ENCODE data around the gene DDX59. TPM values are rescaled to one million over a fixed set of nuclear protein-coding genes. Genes with fewer than 3 reads are reported as not detected.

Gene DDX59
- total RNA-seq = 10 to 100 TPM; 28.0 to 37.3 (median 28.3) TPM

DNA sequence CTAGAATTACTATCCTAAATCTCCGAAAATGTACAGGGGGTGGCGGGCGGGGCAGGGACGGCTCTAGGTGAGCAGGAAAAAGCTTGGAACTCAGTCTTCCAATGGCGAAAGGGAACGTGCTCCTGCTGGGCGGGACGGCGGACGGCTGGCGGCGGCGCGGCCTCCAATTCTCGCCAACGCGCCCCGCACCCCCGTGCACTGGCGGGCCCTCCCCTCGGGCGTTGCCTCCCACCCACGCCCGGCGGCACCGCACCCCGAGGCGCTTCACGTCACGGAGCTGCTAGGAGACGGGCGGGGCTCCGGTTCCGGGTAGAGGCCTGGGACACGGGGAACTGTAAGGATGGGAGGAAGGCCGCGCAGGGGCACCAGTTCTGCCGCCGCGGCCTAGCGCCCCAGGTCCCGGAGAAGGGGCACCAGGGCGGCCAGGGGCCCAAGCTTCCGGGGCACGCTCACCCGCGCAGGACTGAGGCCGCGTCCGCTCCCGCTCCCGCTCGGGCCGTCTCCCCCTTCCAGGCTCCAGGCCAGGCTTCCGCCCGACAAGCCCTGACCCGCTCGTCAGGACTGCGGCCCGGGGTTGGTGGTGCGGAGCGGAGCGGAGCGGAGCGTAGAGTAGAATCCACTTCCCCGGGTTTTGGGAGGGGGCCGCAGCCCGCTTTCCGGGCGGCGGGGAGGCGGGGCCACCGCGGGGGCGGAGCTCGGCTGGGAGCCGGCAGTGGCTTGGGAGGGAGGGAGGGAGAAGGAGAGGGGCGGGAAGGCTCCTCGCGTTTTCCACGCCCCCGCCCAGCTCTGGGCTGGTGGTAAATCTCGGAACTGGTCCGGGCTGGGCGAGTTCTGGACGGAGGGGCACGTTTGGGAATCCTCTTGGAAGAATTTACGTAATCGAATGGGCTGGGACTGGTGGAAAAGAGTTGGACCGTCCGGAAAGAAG lies at the start of gene DDX59:
DDX59 (minus strand) TSS at position 594 of the 928 bp plus-strand sequence. CDS start 3,167 bp downstream, outside the sequence.
- under 1% methylated on average over 55 of the region's 91 CpGs for WGBS
- DNase-seq (ENCODE audit: low spot score in 2 of 2) = peak; percentile 97
- H3K9me3 ChIP-seq = no peaks in the 10 kb centered on the region
- TF ChIP-seq CTCF (IDR thresholded peaks at IDR 0.05) (no peak), POLR2AphosphoS5 (IDR thresholded peaks at IDR 0.05) (peak in 2 of 3 donors; percentile 89 to 93), POLR2A (IDR thresholded peaks at IDR 0.05) (peak in 1 of 2 donors; percentile 87)
- peak within 1 kb of the TSS; percentile 100 for H3K27ac ChIP-seq
- no peaks in the 10 kb centered on the region for H3K27me3 ChIP-seq
- peak within 1 kb of the TSS; percentile 82 for H3K4me3 ChIP-seq
- H3K36me3 ChIP-seq = peaks cover 7% of the 10 kb centered on the region
- peaks cover 47% of the 10 kb centered on the region for H3K4me1 ChIP-seq

DNA sequence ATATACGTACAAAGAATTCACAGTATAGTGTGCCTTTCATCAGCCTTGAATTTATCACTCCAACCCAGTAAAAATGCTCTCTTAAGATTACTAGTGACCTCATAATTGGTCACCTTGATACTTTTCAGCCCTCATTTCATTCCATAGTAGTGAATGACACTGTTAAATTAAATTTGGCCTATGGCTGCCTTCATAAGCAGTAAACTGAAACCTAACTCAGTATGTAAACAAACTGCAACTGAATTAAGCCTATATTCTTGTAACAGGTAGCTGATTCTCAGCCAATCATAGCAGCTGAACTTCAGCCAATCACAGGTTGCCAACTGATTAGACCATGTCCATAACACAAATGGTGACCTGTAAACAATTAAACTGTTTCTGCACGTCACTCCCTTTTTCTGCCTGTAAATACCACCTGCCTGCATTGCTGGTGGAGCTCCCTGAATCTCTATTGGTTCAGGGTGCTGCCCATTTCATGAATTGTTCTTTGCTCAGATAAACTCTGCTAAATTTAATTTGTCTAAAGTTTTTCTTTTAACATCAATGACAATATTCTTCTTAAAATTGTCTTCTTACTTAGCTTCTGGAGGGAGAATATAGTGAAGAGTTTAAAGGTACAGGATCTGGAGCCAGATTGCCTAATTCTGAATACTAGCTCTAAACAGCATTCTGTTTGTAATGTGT lies 44.9 kb upstream of the DDX59 start:
- H3K4me1 ChIP-seq = no peaks in the 10 kb centered on the region
- H3K27ac ChIP-seq = no peak overlapping the region
- TF ChIP-seq EP300 (IDR thresholded peaks at IDR 0.05) = no peak
- no peak for TF ChIP-seq POLR2AphosphoS5 (IDR thresholded peaks at IDR 0.05)
- TF ChIP-seq POLR2A (IDR thresholded peaks at IDR 0.05) = no peak
- no peak for TF ChIP-seq CTCF (IDR thresholded peaks at IDR 0.05)
- H3K36me3 ChIP-seq = no peaks in the 10 kb centered on the region
- H3K27me3 ChIP-seq = no peaks in the 10 kb centered on the region
- H3K9me3 ChIP-seq = no peaks in the 10 kb centered on the region
- no peak overlapping the region for H3K4me3 ChIP-seq
- no peak for DNase-seq (ENCODE audit: low spot score in 2 of 2)
- WGBS = 83% methylated on average over 2 of the region's 2 CpGs

GRCh38 chr1:200710166-200710565 lies 40.5 kb upstream of the DDX59 start:
- Histone ChIP-seq H3K27me3 (no peaks in the 10 kb centered on the region), H3K36me3 (no peaks in the 10 kb centered on the region), H3K27ac (no peak overlapping the region), H3K4me3 (no peak overlapping the region), H3K4me1 (no peaks in the 10 kb centered on the region), H3K9me3 (no peaks in the 10 kb centered on the region)
- WGBS = 94% methylated on average over 2 of the region's 2 CpGs
- DNase-seq (ENCODE audit: low spot score in 2 of 2) = no peak
- TF ChIP-seq POLR2A (IDR thresholded peaks at IDR 0.05) = no peak
- no peak for TF ChIP-seq EP300 (IDR thresholded peaks at IDR 0.05)
- no peak for TF ChIP-seq POLR2AphosphoS5 (IDR thresholded peaks at IDR 0.05)
- no peak for TF ChIP-seq CTCF (IDR thresholded peaks at IDR 0.05)

DNA sequence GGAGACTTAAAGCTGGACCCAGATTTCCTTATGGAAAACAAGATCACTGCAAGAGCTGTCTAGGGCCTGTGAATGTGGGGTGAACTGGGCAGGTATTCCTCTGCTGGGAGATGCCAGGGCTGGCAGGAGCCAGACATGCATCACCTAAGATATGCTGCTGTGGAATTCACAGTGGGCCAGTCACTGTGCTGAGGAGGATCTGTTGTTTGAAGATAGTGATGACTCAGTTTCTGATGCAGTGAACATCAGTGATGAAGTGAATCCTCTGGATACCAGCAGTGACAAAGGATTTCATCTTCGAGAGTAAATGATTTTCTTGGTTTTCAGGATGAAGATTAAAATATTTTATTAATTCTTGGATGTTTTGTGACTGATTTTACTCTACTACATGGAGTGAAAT lies 39.1 kb upstream of the DDX59 start:
- Histone ChIP-seq H3K9me3 (no peaks in the 10 kb centered on the region), H3K27me3 (no peaks in the 10 kb centered on the region), H3K27ac (no peak overlapping the region), H3K36me3 (no peaks in the 10 kb centered on the region), H3K4me1 (no peaks in the 10 kb centered on the region), H3K4me3 (no peak overlapping the region)
- TF ChIP-seq POLR2AphosphoS5 (IDR thresholded peaks at IDR 0.05) (no peak), POLR2A (IDR thresholded peaks at IDR 0.05) (no peak), CTCF (IDR thresholded peaks at IDR 0.05) (no peak), EP300 (IDR thresholded peaks at IDR 0.05) (no peak)
- WGBS = 94% methylated on average over 1 of the region's 1 CpG
- DNase-seq (ENCODE audit: low spot score in 2 of 2) = no peak

DNA sequence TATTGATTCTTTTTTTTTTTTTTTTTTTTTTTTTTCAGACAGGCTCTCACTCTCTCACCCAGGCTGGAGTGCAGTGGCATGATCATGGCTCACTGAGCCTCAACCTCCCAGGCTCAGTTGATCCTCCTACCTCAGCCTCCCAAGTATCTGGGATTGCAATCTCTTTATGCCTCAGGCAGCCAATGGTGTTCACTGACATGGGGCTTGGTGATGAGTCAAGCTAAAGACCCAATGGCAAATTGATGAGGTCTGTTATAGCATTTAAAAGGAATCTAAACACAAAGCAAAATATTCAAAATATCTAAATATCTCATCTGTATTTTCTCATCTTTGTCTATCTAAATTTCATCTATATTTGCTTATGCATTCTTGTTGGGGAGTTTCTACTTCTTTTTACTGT lies 38.5 kb upstream of the DDX59 start:
- Histone ChIP-seq H3K9me3 (no peaks in the 10 kb centered on the region), H3K27ac (no peak overlapping the region), H3K36me3 (no peaks in the 10 kb centered on the region), H3K4me1 (no peaks in the 10 kb centered on the region), H3K27me3 (no peaks in the 10 kb centered on the region), H3K4me3 (no peak overlapping the region)
- DNase-seq (ENCODE audit: low spot score in 2 of 2) = no peak
- TF ChIP-seq POLR2A (IDR thresholded peaks at IDR 0.05) (no peak), CTCF (IDR thresholded peaks at IDR 0.05) (no peak), EP300 (IDR thresholded peaks at IDR 0.05) (no peak)

Measured in suprapubic skin (tissue), 4 donors.